ENCODE results near the gene CRHR2.

- TF ChIP-seq POLR2AphosphoS5 (IDR thresholded peaks at IDR 0.05) (no peak), CTCF (IDR thresholded peaks at IDR 0.05) (no peak), EP300 (IDR thresholded peaks at IDR 0.05) (no peak), POLR2A (IDR thresholded peaks at IDR 0.05) (no peak)
Observed at GRCh38 chr7:30705008-30705407, 22.8 kb upstream of the CRHR2 start.
